HG03460 (cell line): ENCODE results near the gene NFKBIE.
A peak's percentile ranks its signal among the peaks of the same experiment; 100 is the strongest.

ENCODE experiments used
- ATAC-seq: cut with Tn5 transposase; IDR thresholded peaks from one replicate; pipeline ENCODE4 v1.9.1; 2021; ENCODE audit not compliant: unreplicated experiment

Gene NFKBIE

DNA sequence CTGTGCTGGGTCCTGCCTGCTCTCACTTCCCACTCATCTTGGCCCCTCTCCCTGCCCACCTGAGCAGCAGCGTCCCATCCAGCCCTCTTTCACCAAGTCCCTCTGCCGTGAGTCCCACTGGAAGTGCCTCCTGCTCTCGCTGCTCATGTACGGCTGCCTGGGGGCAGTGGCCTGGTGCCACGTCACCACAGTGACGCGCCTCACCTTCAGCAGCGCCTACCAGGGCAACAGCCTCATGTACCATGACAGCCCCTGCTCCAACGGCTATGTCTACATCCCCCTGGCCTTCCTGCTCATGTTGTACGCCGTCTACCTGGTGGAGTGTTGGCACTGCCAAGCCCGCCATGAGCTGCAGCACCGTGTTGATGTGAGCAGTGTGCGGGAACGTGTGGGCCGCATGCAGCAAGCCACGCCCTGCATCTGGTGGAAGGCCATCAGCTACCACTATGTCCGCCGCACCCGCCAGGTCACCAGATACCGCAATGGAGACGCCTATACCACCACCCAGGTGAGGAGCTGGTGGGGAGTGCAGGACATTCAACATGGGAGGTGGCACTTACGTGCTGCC, 7.7 kb upstream of the NFKBIE start:
- ATAC-seq, result no peak

DNA sequence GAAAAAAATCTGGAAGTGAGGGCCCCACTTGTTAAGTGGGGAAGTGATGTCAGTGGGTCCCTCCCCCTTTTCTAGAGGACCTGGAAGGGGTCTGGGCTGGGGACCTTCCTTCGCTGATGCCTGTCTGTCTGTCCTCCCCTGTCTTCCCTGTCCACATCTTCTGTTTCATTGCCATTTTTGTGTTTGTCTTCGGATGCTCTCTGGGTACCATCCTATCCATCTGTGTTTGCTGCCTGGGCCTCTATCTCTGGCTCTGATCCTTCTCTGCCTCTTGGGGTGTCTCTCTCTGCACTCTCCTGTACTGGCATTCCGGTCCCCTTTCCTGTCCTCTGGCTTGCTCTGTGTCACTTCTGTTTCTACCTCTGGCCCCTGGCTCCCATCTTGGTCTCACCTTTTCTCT, 7.2 kb upstream of the NFKBIE start:
- ATAC-seq, result no peak

DNA sequence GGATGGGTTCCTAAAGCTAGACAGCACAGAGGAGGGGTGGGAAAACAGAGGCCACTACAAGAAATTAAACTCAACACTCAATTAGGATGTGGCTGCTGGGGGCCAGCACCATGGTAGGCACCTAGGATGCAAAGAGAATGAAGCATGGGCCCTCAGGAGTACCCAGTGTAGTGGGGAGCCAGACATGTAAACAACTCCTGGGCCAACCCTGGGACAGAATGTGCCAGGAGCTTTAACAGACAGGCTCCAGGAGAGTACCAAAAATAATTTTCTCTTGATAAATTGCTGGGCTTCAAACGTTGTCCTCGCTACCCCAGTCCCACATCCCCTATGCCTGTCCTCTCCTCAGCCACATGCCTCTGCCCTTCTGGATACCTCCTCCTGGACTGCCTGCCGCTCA, 6.6 kb upstream of the NFKBIE start:
- ATAC-seq, result no peak

DNA sequence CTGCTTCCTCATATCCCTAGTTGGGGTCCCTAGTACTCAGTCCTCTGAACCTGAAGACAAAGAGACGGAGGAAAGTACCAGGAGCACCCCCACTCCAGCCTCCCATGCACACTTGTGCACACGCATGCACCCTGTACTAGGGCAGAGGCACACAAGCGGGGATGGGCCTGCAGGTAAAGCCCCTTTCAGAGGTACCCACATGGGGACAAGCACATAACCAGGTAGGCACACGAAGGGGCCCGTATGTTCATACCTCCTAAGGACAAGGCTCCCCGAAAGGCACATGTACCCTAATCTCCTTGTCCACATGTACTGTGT, 6.0 kb upstream of the NFKBIE start:
- ATAC-seq, result no peak

DNA sequence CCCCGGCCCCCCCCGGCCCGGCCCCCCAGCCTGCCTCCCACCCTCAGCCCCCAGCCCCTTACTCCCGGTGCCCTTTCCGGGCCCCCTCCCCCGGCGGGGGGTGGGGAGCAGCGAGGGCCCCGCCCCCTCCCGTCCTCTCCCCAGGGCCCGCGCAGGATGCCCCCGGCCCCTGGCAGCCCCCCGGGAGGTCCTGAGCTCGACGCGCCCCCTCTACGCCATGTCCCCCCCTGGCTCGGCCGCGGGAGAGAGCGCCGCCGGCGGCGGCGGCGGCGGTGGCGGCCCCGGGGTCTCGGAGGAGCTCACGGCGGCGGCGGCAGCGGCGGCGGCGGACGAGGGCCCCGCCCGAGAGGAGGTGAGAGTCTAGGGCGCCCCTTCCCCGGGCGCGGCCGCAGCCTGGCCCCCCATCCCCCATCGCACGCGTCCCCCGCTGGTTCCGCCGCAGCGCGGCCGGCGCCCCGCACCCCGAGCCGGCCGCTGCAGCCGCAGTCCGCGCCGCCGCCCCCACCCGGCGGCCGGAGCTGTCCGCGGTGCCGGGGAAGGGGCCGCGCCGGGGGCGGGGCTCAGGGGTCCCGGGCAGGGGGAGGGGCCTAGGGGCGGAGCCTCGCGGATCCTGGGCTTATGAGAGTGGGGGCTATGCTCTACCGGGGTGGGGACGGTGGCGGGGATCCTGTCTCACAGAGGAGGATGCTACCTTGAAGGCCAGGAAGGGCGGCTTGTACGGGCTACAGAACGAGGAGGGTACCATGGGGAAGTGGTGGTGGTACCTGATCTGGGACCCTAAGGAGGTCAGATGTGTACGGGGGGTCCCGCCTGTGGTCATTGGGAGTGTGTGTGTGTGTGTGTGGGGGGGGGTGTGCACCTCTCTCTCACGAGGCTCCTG, 5.4 kb upstream of the NFKBIE start:
- ATAC-seq, result no peak

DNA sequence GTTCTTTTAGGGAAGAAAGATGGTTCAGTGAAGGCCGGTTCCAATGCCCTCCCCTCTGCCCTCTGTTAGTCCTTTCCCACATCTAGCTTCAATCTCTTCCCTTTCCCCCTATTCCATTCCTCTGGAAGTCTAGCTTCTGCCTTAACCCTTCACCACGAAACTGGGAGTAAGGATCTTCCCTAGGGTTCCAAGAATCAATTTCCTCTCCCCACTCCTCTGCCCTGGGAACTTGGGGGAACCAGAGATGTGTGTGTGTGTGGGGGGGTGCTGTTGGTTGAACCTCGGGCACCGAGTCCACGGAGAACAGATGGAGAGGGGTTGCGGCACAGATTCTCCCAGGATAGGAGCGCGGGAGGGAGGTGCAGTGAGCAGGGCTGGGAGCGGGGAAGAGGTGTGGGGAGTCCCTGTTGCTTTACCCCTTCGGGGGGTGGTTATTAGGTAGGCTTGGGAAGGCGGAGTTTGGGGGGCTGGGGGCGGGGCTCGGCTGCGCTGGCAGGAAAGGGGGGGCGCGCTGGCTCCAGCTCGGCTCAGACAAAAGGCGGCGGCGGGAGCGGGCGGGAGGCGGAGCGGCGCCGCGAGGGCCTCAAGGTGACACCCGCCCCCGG, 4.7 kb upstream of the NFKBIE start, which contains the start of gene TMEM151B:
TMEM151B (plus strand) TSS at position 530 of the 605 bp plus-strand sequence. CDS start 293 bp downstream, outside the sequence.
- no peak for ATAC-seq

DNA sequence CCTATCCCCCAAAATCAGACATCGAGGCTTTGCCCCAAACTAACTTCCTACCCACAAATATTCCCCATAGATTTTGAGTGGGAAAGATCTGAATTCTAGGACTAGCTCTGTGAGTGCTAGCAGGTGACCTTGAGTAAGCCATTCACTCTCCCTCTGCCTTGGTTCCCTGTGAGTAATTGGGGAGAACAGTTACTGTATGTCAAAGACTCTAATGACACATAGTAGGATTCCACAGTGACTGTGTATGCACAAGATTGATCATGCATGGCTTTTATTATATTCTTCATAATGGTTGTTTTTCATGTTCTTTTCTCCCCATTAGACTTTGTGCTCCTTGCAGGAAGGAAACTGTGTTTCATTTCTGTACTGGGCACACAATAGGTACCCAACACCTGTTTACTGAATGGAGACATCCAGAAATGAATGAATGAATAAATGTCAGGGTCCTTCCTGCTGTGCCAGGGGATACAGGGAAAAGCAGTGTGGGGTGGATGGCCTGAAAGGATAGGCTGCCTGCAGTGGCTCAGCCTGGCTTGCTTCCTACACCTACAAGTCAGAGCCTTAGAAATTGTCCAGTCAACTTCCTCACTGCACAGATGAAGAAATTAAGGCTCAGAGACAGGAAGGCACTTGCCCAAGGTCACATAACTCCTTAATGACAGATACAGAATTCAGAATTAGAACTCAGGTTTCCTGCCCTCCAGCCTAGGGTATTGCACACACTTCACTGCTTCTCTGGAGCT, 4.0 kb upstream of the NFKBIE start:
- ATAC-seq, result no peak

DNA sequence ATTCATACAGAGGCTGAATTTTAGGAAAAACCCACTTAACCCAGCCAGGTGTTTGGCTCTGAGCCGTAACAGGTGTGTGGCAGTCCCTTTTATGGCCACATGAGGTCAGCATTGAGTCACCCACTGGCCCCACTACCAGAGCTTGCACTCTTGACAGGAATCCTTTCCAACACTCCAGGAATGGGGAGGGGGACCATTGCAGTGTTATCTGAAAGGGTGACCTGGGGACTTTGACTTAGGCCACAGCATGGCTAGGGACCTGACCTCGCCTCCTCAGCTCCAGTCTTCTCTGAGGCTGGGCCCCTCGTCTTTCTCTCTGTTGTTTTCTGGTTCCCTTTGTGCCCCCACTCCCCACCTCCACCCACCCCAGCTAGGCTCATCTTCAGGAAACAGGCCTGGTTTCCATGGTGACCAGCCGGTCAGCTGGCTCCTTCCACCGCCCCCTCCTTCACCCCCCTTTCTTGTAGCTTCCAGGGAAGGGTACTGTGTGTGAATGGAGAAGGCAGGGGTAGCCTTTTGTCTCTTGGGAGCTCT, 2.8 kb upstream of the NFKBIE start:
- no peak for ATAC-seq

DNA sequence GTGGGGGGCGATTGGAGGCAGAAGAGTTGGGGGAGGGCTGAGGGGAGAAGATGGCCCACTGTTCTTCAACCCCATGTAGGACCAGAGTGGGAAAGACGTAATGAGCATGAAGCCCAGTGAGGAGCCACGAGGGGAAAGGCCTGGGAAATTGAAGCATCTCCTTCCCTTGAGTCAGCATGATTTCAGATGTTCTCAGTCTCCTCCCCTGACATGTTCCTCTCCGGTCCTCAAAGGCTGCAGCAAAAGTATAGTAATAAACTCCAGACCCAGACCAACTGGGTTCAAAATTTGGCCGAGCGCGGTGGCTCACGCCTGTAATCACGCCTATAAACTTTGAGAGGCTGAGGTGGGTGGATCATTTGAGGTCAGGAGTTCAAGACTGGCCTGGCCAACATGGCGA, 1.9 kb upstream of the NFKBIE start:
- ATAC-seq, result no peak

DNA sequence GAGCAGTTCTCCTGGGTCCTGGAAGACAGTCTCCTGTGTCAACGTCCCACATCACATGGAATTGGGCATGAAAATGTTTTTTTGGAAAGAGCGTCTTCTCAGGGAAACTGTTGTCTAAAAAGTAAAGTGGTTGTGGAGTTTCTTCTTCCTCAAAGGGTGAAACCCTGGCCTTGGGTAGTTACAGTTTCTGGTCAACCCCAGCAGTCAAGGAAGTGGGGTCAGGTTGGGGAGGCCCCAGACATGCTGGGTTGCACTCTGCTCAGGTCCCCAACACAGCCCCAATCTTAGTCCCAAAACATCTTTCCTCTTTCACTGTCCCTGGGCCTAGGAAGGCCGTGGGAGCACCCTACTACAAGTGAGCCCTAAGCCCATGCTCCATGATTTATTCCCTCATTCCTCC, 996 bp upstream of the NFKBIE start:
- no peak for ATAC-seq

DNA sequence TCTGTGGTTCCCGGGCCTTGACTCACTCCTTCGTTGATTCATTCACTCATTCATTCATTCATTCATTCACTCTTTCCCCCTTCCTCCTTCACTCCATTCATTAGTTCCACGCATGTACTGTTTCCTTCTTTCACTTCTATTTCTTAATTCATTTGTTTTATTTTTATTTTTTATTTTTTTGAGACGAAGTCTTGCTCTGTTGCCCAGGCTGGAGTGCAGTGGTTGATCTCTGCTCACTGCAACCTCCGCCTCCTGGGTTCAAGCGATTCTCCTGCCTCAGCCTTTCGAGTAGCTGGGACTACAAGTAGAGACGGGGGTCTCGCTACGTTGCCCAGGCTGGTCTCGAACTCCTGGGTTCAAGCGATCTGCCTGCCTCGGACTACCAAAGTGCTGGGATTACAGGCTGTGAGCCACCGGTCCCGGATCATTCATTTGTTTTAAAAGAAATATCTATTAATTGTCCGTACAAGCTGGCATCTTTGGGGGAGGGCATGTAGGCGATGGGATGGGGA, 427 bp upstream of the NFKBIE start:
- ATAC-seq, result no peak

DNA sequence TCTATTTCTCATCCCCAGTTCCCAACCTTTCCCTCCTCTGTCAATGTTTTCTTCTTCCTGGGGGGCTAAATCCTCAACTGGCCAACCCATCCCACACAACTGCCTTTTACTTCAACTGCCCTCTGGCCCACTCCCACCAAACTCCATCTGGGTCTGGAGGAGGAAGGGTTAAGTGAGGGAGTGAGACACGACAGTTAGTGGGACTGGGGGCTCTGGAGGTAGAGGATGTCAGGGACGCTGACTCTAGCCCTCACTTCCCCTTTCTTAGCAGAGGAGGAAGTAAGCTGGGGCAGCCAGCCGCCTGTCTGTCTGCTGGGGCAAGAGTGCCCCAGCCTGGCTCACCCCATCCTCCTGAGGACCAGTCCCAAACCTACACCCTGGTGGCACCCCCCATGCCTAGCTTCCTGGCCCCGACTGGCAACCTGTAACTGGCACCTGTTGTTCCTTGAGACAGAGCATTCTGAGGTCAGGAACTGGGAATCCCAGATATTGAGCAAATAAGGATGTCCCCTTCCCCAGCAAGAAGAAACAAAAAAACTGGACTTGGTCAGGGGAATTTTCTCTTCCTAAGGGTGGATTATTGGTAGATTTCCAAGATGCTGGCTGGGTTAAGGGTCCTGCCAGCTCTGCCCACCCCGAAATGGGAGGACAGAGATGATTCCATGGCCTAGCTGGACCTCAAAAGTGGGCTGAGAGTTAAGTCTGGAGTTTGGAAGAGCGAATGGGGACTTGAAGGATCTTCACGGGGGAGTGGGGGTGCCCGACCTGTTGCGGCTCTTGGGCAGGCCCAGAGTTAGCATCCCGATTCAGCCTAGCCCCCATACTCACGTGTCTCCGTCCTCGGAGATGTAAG, 971 bp downstream of the NFKBIE start:
- ATAC-seq, result peak; percentile 40

DNA sequence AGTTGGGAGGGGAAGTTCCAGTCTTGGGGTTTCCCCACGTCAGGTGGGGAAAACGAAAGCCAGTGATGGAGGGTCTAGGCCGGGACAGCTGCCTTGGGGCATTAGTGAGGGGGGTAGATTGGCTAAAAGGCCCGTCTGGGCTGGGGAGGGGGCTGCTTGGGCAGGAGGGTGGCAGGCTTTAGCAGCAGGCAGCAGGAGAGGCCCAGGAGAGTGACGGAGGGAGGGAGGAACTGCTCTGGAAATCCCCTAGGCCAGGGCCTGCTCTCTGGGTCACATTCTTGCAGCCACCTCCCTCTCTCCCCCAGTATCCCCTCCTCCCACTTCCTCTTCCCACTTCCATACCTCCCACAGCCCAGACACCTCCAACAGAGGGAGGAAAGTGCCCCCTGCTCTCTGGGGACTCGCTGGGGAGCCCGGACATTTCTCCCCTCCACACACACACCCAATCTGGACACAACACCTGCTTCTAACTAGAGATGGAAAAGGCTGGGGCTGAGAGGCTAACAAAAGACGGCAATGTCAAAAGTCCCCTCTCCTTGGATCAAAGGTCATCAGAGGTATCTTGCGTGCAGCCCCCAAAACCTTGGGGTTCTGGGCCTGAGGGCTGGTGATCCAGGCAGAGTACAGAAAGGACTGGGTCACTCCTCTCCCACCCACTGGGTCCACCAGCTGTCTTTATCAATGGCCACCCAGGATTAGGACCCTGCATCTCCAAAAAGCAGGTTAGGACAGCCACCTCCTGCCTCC, 1.8 kb downstream of the NFKBIE start:
- no peak for ATAC-seq

DNA sequence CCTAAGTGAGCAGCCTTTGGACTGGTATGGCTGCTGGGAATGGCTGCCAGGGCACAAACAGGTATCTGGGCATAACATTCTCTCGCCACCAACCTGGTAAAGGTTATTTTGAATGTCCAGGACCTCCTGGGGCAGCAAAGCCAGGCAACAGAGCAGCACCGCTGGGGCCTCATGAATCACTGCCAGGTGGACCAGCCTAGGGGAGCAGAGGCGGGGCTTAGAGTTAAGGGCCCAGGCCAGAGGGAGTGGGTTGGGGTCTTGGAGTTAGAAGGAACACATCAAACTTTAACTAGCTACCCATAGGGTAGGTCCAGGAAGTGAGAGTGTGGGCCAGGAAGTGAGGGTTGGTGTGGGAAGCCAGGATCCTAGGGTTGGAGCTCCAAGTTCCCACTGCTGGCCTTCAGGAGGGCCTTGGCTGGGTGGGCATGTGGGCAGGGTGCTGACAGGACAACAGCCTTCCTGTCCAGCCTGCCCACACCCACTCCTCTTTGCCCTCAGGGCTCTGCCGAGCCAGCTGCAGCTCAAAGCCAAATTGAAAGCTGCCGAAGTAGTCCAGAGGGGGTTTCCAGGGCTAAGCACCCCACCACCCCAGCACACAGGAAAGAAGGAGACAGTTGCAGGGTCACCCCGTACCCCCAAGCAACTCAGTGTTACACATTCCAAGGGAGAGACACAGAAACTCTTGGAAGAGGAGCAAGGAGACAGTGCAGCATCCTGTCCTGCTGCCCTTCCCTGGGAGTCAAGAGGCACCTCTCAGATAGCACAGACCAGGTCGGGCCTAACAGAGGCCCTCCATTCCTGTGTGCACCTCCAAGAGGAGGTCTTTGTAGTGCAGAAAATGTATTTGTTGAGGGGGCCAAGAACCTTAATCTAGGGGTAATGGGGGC, 2.6 kb downstream of the NFKBIE start:
- ATAC-seq, result no peak

DNA sequence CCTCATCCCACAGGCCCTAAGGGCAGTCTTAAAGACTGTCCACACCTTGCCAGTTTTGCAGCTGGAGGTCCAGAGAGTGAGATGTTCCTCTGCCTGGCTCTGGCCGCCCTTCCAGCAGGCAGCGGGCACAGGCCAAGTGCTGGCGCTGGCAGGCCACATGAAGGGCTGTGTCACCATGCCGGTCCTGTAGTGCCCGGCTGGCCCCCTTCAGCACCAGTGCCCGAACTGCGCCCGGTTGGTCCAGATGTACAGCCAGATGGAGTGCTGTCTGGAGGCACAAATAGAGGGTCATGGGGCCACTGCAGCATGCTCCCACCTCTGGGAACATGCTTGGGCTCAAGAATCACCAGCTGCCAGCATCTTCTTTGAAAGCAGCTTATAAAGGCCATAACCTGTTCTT, 3.8 kb downstream of the NFKBIE start:
- no peak for ATAC-seq

DNA sequence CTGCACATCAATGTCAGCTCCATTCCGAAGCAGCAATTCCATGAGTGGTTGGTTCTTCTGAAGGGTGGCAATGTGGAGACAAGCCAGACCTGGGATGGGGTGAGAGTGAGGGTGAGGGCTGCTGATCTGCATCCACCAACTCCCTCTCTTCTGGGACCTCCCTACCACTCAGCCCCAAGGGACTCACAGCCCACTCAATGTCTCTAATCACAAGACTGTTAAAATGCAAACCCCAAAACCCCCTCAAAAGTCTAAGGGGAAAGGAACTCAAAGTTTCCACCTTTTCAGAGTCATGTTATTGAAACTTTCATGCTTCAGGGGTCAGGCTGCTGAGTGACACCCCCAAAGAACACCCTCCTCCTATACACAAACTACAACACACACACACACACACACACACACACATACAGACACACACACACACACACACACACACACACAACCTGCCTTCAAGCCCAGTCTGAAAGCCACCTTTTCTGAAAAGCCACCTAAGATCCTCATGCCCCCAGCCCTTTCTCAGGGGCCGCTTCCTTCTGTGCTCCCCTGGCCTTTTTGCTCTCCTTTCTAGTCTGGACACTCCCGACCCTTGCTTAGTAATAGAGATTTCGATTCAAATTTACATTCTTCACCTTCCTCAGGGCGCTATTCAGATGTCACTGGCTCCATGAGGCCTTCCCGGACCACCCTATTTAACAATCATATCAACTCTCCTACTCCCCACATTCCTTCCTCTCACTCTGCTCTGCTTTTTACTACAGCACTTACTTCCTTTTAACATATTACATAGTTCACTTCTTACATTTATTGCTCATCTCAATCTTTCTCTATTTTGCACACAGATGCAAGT, 4.7 kb downstream of the NFKBIE start:
- no peak for ATAC-seq

DNA sequence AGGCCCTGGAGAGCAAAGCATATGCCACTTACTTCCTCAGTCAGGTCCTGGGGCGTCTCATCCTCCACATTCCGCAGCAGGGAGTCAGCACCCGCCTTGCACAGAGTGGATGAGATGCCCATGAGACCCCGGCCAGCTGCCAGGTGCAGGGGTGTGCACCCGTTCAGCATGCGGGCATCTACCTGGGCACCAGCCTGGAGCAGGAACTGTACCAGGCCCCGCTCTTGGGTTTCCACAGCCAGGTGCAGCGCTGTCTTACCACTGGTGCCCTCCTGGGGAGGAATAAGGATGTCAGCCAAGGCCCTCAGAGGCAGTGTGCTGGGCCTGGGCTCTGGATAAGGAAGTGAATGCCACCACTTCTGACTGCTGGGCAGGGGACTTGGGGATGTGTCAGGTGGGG, 5.3 kb downstream of the NFKBIE start:
- ATAC-seq, result no peak

DNA sequence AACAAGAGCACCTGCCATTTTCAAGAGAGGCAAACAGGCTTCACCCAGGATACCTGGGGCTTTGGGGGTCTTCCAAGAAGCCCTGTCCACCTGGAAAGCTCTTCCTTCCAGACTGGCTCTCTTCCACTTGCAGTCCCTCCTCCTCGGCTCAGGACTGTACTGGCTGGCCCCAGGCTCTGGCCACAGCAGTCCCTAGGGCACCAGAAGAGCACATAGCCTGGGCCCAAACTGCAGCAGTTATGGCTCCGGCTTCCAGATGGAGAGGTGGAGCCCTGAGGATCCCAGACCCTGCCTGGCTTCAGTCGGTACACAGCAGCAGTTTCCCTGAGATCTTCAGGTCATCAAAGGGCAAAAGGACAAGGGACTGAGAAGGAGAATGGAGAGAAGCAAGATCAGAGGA, 6.4 kb downstream of the NFKBIE start:
- ATAC-seq, result no peak
